ENCODE results near the gene AHNAK.

AHNAK gene

GRCh38 chr11:62413060-62413696 lies 133.4 kb downstream of the AHNAK start:
- Histone ChIP-seq H3K36me3 (replicated peaks) (no peaks in the 10 kb centered on the region), H3K4me3 (ENCODE audit: low read depth, low read length) (no peak overlapping the region), H3K27ac (no peak overlapping the region), H3K27me3 (replicated peaks) (no peaks in the 10 kb centered on the region)
- TF ChIP-seq, protein P1, sequence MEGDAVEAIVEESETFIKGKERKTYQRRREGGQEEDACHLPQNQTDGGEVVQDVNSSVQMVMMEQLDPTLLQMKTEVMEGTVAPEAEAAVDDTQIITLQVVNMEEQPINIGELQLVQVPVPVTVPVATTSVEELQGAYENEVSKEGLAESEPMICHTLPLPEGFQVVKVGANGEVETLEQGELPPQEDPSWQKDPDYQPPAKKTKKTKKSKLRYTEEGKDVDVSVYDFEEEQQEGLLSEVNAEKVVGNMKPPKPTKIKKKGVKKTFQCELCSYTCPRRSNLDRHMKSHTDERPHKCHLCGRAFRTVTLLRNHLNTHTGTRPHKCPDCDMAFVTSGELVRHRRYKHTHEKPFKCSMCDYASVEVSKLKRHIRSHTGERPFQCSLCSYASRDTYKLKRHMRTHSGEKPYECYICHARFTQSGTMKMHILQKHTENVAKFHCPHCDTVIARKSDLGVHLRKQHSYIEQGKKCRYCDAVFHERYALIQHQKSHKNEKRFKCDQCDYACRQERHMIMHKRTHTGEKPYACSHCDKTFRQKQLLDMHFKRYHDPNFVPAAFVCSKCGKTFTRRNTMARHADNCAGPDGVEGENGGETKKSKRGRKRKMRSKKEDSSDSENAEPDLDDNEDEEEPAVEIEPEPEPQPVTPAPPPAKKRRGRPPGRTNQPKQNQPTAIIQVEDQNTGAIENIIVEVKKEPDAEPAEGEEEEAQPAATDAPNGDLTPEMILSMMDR (IDR thresholded peaks at IDR 0.05; ENCODE audit: low read depth, low read length, missing control alignments) = no peak
- DNase-seq = no peak
- in situ Hi-C loops (cut with HindIII; ENCODE audit: low pct_ligation_motif_present, low sequenced_read_pairs) = no loop called here

- DNase-seq = no peak
- in situ Hi-C loops (cut with HindIII; ENCODE audit: low pct_ligation_motif_present, low sequenced_read_pairs) = no loop called here
- Histone ChIP-seq H3K27me3 (replicated peaks) (no peaks in the 10 kb centered on the region), H3K4me3 (ENCODE audit: low read depth, low read length) (no peak overlapping the region), H3K27ac (no peak overlapping the region), H3K36me3 (replicated peaks) (no peaks in the 10 kb centered on the region)
- TF ChIP-seq, protein P1 (IDR thresholded peaks at IDR 0.05; ENCODE audit: low read depth, low read length, missing control alignments) = no peak
These were observed 135.1 kb downstream of the AHNAK start for GRCh38 chr11:62411524-62411923.

DNA sequence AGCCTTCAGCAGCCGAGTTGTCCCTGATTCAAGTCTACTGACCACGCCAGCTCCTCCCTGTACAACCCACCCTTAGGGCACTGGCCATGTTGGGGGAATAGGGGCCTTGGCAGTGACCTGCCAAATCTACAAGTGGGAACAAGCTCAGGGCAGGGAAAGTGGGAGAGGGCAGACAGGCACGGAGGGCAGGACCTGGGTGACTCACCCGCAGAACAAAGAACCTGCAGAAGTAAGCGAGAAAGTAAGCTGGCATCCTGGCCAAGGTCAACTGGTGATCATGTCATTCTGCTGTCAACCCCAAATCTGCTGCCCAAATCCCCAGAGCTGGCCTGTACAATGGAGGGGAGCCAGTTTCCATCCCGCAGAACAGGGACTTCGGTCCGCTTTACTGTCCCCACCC lies 135.6 kb downstream of the AHNAK start:
- H3K27ac ChIP-seq = no peak overlapping the region
- TF ChIP-seq, protein P1 (IDR thresholded peaks at IDR 0.05; ENCODE audit: low read depth, low read length, missing control alignments) = no peak
- in situ Hi-C loops (cut with HindIII; ENCODE audit: low pct_ligation_motif_present, low sequenced_read_pairs) = no loop called here
- H3K4me3 ChIP-seq (ENCODE audit: low read depth, low read length) = no peak overlapping the region
- no peaks in the 10 kb centered on the region for H3K36me3 ChIP-seq (replicated peaks)
- H3K27me3 ChIP-seq (replicated peaks) = no peaks in the 10 kb centered on the region
- no peak for DNase-seq

DNA sequence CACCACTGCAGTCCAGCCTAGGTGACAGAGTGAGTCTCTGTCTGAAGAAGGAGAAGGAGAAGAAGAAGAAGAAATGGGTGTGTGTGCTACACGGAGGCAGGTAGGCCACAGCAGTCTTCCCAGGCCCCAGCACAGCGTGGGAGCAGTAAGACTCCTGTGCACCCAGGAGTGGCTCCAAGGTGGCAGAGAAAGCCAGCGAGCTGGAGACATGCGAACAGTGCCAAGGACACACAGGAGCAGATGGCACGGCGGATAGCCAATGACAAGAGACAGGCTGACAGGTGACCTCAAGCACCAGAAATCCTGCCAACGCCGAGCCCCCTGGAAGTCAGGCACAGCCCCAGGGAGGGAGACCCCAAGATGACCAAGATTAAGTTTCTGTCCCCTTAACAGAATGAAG lies 136.8 kb downstream of the AHNAK start:
- H3K4me3 ChIP-seq (ENCODE audit: low read depth, low read length) = no peak overlapping the region
- in situ Hi-C loops (cut with HindIII; ENCODE audit: low pct_ligation_motif_present, low sequenced_read_pairs) = no loop called here
- no peaks in the 10 kb centered on the region for H3K27me3 ChIP-seq (replicated peaks)
- TF ChIP-seq, protein P1 (IDR thresholded peaks at IDR 0.05; ENCODE audit: low read depth, low read length, missing control alignments) = no peak
- no peak for DNase-seq
- no peaks in the 10 kb centered on the region for H3K36me3 ChIP-seq (replicated peaks)
- H3K27ac ChIP-seq = no peak overlapping the region

DNA sequence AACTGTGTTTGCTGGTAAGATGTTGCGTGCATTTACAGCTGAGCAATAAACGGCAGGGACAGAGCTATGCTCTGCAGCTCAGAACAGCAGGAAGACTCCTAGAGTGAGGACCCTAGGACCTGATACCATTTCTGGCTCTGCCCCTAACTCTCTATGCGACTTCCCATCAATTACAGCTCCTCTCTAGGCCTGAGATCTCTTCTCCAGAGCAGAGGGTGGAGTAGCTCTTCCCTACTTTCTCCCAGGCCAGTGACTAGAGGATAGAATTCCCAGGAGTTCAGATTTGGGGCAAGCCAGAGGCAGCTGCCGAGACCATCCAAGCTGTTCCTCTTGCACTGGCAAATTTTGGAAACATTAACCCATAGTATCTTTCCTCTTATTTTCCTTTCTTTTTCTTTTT lies 140.6 kb downstream of the AHNAK start:
- H3K36me3 ChIP-seq (replicated peaks) = no peaks in the 10 kb centered on the region
- in situ Hi-C loops (cut with HindIII; ENCODE audit: low pct_ligation_motif_present, low sequenced_read_pairs) = no loop called here
- no peak overlapping the region for H3K4me3 ChIP-seq (ENCODE audit: low read depth, low read length)
- DNase-seq = no peak
- no peak overlapping the region for H3K27ac ChIP-seq
- TF ChIP-seq, protein P1 (IDR thresholded peaks at IDR 0.05; ENCODE audit: low read depth, low read length, missing control alignments) = no peak
- H3K27me3 ChIP-seq (replicated peaks) = no peaks in the 10 kb centered on the region

GRCh38 chr11:62404901-62405300 lies 141.7 kb downstream of the AHNAK start:
- TF ChIP-seq, protein P1 (IDR thresholded peaks at IDR 0.05; ENCODE audit: low read depth, low read length, missing control alignments) = no peak
- H3K27me3 ChIP-seq (replicated peaks) = no peaks in the 10 kb centered on the region
- in situ Hi-C loops (cut with HindIII; ENCODE audit: low pct_ligation_motif_present, low sequenced_read_pairs) = no loop called here

More at GRCh38 chr11:62404901-62405300, 141.7 kb downstream of the AHNAK start:
- Histone ChIP-seq H3K36me3 (replicated peaks) (no peaks in the 10 kb centered on the region), H3K4me3 (ENCODE audit: low read depth, low read length) (no peak overlapping the region), H3K27ac (no peak overlapping the region)
- DNase-seq = no peak
